GM12878 (cell line): ENCODE results near the gene CAMKK2. TPM values are rescaled to one million over a fixed set of nuclear protein-coding genes. Genes with fewer than 3 reads are reported as not detected.

ENCODE experiments used
- ATAC-seq: fragments of 200-7000 bp; cut with Tn5 transposase; 3 replicates; pipeline ENCODE4 v1.9.1; 2020; ENCODE audit warnings: mild to moderate bottlenecking, moderate library complexity
- BruUV-seq: library from RNA; stranded (reverse); fragments of 400-500 nt; replicated peaks from 2 replicates; lab custom pipeline; 2021; lab: Mats Ljungman, UMichigan
- CTCF ChIA-PET: fragments of 300-600 bp; sonication (Branson Sonifier 250); formaldehyde crosslinking; extraction: SDS; loops from one replicate; lab custom pipeline; 2021; ENCODE audit warnings: inconsistent platforms; lab: Yijun Ruan, JAX
- POLR2A ChIA-PET: fragments of 350-600 bp; formaldehyde crosslinking; extraction: SDS; loops from one replicate; lab custom pipeline; 2021; ENCODE audit warnings: inconsistent platforms; lab: Charles Lee
- RAD21 ChIA-PET: fragments of 300-600 bp; sonication (Branson Sonifier 250); formaldehyde crosslinking; loops from one replicate; lab custom pipeline; 2023; ENCODE audit warnings: antibody characterized with exemption; ENCODE audit not compliant: unreplicated experiment; lab: Charles Lee
- SMC1A ChIA-PET: fragments of 300-600 bp; sonication (Branson Sonifier 250); formaldehyde crosslinking; loops from one replicate; lab custom pipeline; 2023; ENCODE audit not compliant: unreplicated experiment, uncharacterized antibody; lab: Charles Lee
- DNase-seq: peaks from one replicate; pipeline ENCODE4 v3.0.0-alpha.2; 2011; ENCODE audit warnings: low read depth, low spot score
- FAIRE-seq: peaks from 3 replicates; lab custom pipeline; 2011; peaks lifted over from hg19 to GRCh38; lab: Jason Lieb, UNC
- H2AFZ ChIP-seq: 2 replicates; pipeline ENCODE4 v1.6.0; 2011; ENCODE audit warnings: low read depth, low read length, control low read depth; ENCODE audit not compliant: control insufficient read depth
- H3K27ac ChIP-seq: 2 replicates; pipeline ENCODE4 v1.5.1; 2011; ENCODE audit warnings: control low read depth; ENCODE audit not compliant: control insufficient read depth, insufficient read depth
- H3K27me3 ChIP-seq, 2 experiments: replicated peaks in 1 of 2; 2 replicates each; pipeline versions ENCODE4 v1.6.0 to v1.6.1; 2011; ENCODE audit warnings: low read length in 1 of 2; ENCODE audit not compliant: control insufficient read depth in 2 of 2, insufficient read depth in 2 of 2
- H3K36me3 ChIP-seq, 2 experiments: 2 replicates each; pipeline ENCODE4 v1.5.1; 2011; ENCODE audit warnings: low read length in 1 of 2; ENCODE audit not compliant: control insufficient read depth in 2 of 2, insufficient read depth in 2 of 2
- H3K4me1 ChIP-seq: 2 replicates; pipeline ENCODE4 v1.6.1; 2011; ENCODE audit warnings: mild to moderate bottlenecking, low read length, moderate library complexity, mixed read lengths; ENCODE audit not compliant: control insufficient read depth, insufficient read depth
- H3K4me2 ChIP-seq: 2 replicates; pipeline ENCODE4 v1.6.0; 2011; ENCODE audit warnings: control low read depth; ENCODE audit not compliant: control insufficient read depth, insufficient read depth
- H3K4me3 ChIP-seq: fragments of 200-600 bp; sonication (generic); 2 replicates; pipeline ENCODE4 v1.5.1; 2016
- H3K79me2 ChIP-seq: 2 replicates; pipeline ENCODE4 v1.6.0; 2011; ENCODE audit warnings: low read length; ENCODE audit not compliant: control insufficient read depth, insufficient read depth
- H3K9ac ChIP-seq: 2 replicates; pipeline ENCODE4 v1.8.0; 2011; ENCODE audit warnings: low read length, control low read depth, mixed read lengths; ENCODE audit not compliant: control insufficient read depth, insufficient read depth
- H3K9me3 ChIP-seq: replicated peaks from 3 replicates; pipeline ENCODE4 v1.5.1; 2011; ENCODE audit warnings: mild to moderate bottlenecking, low read length; ENCODE audit not compliant: control insufficient read depth, insufficient read depth
- H4K20me1 ChIP-seq: 2 replicates; pipeline ENCODE4 v1.6.0; 2011; ENCODE audit not compliant: control insufficient read depth, insufficient read depth
- SMARCA5 ChIP-seq: fragments of 450-650 bp; IDR thresholded peaks from 2 replicates; pipeline ENCODE4 v1.6.1; 2017; ENCODE audit warnings: mild to moderate bottlenecking
- SREBF1 ChIP-seq: IDR thresholded peaks from 2 replicates; pipeline ENCODE4 v1.6.1; 2012; ENCODE audit warnings: mild to moderate bottlenecking, low read length
- ZBTB40 ChIP-seq: fragments of 450-650 bp; IDR thresholded peaks from 2 replicates; pipeline ENCODE4 v1.6.1; 2016; ENCODE audit warnings: mild to moderate bottlenecking, moderate library complexity, borderline replicate concordance
- WGBS: methylation state at CpG from one replicate; pipeline ENCODE4 v1.1.6; 2016; ENCODE audit warnings: low lambda C conversion rate; ENCODE audit not compliant: insufficient replicate concordance, insufficient coverage; ENCODE audit errors: missing lambda C conversion rate; 5-methylcytosine and 5-hydroxymethylcytosine counted together
- in situ Hi-C: fragments of 300-500 bp; cut with MboI; formaldehyde crosslinking; loops from 9 replicates; pipeline ENCODE4 v1.14.3; 2018; ENCODE audit warnings: mixed read lengths
- intact Hi-C: fragments of 100-400 bp; cut with micrococcal nuclease; formaldehyde crosslinking; loops from one replicate; pipeline ENCODE4 v1.14.2; 2022; ENCODE audit not compliant: unreplicated experiment
- polyA plus RNA-seq, 11 experiments: library from polyadenylated mRNA; depleted of rRNA in 4 of 11; unstranded in 6 of 11; stranded (reverse) in 5 of 11; fragments of >200 nt; fragmentation: Nextera tagmentation in 4 of 11; fragmentation: Illumina TruSeq in 1 of 11; extraction: Ambion mirVana in 4 of 11; extraction: Trizol in 1 of 11; gene quantifications; 1 replicate in 1 of 11; 2 replicates in 10 of 11; pipeline versions ENCODE4 v1.2.1 to v1.2.3, GENCODE V29; 2011 to 2016; ENCODE audit warnings: inconsistent platforms in 2 of 11, missing spikeins in 2 of 11, low read depth in 1 of 11
- total RNA-seq, 4 experiments: library from RNA; depleted of rRNA in 3 of 4; stranded (reverse); fragments of >200 nt in 3 of 4; fragmentation: Illumina TruSeq in 1 of 4; extraction: Trizol in 1 of 4; gene quantifications; 2 replicates each; pipeline versions ENCODE4 v1.2.1 to v1.2.3, GENCODE V29; 2013 to 2021
- TF ChIP-seq, protein P1 (sequence below): fragments of 450-650 bp; IDR thresholded peaks from 2 replicates; pipeline ENCODE4 v1.6.1; 2017; ENCODE audit warnings: antibody characterized with exemption, mild to moderate bottlenecking, moderate library complexity
- TF ChIP-seq, protein P2 (sequence below): IDR thresholded peaks from 2 replicates; pipeline ENCODE4 v1.6.1; 2012; ENCODE audit warnings: improper control_type of control experiment, low read depth, low read length; ENCODE audit not compliant: insufficient replicate concordance
- TF ChIP-seq, protein P3 (sequence below): fragments of 450-650 bp; IDR thresholded peaks from 2 replicates; pipeline ENCODE4 v1.6.1; 2017; ENCODE audit warnings: low read depth, mild to moderate bottlenecking, moderate library complexity

Gene CAMKK2
- total and polyA plus RNA-seq, 10 of the 15 experiments (the other 5 are each of a cell fraction or from before 2014, with no cell fraction given): 5.2 to 40.6 (median 26.6) TPM

DNA sequence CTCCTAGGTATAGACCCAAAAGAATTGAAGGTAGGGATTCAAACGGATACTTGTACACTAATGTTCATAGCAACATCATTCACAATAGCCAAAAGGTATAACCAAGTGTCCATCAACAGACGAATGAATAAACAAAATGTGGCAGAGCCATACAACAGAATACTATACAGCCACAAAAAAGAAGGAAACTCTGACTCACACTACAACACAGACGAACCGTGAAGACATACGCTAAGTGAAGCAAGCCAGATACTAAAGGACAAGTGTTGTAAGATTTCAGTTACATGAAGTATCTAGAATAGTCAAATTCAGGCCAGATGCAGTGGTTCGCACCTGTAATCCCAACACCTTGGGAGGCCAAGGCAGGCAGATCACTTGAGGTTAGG, 19.1 kb downstream of the CAMKK2 start:
- H3K9me3 ChIP-seq: no peaks in the 10 kb centered on the region
- in situ Hi-C loops: no loop called here
- peaks cover 4% of the 10 kb centered on the region for H3K79me2 ChIP-seq
- no peaks in the 10 kb centered on the region for H4K20me1 ChIP-seq
- peaks cover 4% of the 10 kb centered on the region for H3K4me1 ChIP-seq
- H3K9ac ChIP-seq: no peak overlapping the region
- H3K27ac ChIP-seq: peak overlapping the region; percentile 22
- 43% methylated on average over 6 of the region's 6 CpGs for WGBS
- peak overlapping the region; percentile 60; the same call in 1 of the 2 replicates for H3K4me2 ChIP-seq
- ATAC-seq (peak; percentile 31), FAIRE-seq (peak; percentile 81), DNase-seq (no peak)
- ChIA-PET CTCF (interaction anchor here (0.6 to 1.3 kb wide), 6 partner anchors 10 to 148 kb away, joined by 3 to 4 read pairs (median 4); no protein-coding TSS in a partner anchor), RAD21 (interaction anchor here (1.0 to 2.1 kb wide), 3 partner anchors 11 to 19 kb away, joined by 5 to 10 read pairs (median 7); partner anchors contain the start of gene CAMKK2), SMC1A (interaction anchor here (1.0 to 1.6 kb wide), 4 partner anchors 12 to 20 kb away, joined by 3 to 8 read pairs (median 3); no protein-coding TSS in a partner anchor), POLR2A (interaction anchor here (1.0 kb wide), 2 partner anchors 18 to 20 kb away, joined by 3 read pairs; no protein-coding TSS in a partner anchor)
- intact Hi-C loops: loop anchor here (1.0 kb wide), 1 partner anchor 67 kb away; the partner anchor contains the start of gene P2RX4
- BruUV-seq: no TSS peak
- H3K27me3 ChIP-seq: no peaks in the 10 kb centered on the region
- H2AFZ ChIP-seq: no peak overlapping the region; the same call in none of the 2 replicates
- no peak overlapping the region for H3K4me3 ChIP-seq
- H3K36me3 ChIP-seq: peaks cover 0 to 13% of the 10 kb centered on the region in 2 experiments
- TF ChIP-seq, protein P1, sequence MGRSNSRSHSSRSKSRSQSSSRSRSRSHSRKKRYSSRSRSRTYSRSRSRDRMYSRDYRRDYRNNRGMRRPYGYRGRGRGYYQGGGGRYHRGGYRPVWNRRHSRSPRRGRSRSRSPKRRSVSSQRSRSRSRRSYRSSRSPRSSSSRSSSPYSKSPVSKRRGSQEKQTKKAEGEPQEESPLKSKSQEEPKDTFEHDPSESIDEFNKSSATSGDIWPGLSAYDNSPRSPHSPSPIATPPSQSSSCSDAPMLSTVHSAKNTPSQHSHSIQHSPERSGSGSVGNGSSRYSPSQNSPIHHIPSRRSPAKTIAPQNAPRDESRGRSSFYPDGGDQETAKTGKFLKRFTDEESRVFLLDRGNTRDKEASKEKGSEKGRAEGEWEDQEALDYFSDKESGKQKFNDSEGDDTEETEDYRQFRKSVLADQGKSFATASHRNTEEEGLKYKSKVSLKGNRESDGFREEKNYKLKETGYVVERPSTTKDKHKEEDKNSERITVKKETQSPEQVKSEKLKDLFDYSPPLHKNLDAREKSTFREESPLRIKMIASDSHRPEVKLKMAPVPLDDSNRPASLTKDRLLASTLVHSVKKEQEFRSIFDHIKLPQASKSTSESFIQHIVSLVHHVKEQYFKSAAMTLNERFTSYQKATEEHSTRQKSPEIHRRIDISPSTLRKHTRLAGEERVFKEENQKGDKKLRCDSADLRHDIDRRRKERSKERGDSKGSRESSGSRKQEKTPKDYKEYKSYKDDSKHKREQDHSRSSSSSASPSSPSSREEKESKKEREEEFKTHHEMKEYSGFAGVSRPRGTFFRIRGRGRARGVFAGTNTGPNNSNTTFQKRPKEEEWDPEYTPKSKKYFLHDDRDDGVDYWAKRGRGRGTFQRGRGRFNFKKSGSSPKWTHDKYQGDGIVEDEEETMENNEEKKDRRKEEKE: no peak
- TF ChIP-seq, protein P2, sequence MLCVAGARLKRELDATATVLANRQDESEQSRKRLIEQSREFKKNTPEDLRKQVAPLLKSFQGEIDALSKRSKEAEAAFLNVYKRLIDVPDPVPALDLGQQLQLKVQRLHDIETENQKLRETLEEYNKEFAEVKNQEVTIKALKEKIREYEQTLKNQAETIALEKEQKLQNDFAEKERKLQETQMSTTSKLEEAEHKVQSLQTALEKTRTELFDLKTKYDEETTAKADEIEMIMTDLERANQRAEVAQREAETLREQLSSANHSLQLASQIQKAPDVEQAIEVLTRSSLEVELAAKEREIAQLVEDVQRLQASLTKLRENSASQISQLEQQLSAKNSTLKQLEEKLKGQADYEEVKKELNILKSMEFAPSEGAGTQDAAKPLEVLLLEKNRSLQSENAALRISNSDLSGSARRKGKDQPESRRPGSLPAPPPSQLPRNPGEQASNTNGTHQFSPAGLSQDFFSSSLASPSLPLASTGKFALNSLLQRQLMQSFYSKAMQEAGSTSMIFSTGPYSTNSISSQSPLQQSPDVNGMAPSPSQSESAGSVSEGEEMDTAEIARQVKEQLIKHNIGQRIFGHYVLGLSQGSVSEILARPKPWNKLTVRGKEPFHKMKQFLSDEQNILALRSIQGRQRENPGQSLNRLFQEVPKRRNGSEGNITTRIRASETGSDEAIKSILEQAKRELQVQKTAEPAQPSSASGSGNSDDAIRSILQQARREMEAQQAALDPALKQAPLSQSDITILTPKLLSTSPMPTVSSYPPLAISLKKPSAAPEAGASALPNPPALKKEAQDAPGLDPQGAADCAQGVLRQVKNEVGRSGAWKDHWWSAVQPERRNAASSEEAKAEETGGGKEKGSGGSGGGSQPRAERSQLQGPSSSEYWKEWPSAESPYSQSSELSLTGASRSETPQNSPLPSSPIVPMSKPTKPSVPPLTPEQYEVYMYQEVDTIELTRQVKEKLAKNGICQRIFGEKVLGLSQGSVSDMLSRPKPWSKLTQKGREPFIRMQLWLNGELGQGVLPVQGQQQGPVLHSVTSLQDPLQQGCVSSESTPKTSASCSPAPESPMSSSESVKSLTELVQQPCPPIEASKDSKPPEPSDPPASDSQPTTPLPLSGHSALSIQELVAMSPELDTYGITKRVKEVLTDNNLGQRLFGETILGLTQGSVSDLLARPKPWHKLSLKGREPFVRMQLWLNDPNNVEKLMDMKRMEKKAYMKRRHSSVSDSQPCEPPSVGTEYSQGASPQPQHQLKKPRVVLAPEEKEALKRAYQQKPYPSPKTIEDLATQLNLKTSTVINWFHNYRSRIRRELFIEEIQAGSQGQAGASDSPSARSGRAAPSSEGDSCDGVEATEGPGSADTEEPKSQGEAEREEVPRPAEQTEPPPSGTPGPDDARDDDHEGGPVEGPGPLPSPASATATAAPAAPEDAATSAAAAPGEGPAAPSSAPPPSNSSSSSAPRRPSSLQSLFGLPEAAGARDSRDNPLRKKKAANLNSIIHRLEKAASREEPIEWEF: peak; percentile 5
- TF ChIP-seq, protein P3, sequence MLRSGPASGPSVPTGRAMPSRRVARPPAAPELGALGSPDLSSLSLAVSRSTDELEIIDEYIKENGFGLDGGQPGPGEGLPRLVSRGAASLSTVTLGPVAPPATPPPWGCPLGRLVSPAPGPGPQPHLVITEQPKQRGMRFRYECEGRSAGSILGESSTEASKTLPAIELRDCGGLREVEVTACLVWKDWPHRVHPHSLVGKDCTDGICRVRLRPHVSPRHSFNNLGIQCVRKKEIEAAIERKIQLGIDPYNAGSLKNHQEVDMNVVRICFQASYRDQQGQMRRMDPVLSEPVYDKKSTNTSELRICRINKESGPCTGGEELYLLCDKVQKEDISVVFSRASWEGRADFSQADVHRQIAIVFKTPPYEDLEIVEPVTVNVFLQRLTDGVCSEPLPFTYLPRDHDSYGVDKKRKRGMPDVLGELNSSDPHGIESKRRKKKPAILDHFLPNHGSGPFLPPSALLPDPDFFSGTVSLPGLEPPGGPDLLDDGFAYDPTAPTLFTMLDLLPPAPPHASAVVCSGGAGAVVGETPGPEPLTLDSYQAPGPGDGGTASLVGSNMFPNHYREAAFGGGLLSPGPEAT: peak; percentile 7; the same call in 1 of the 2 replicates
- TF ChIP-seq SMARCA5 (peak; percentile 69; the same call in 1 of the 2 replicates), ZBTB40 (peak; percentile 17; the same call in 1 of the 2 replicates), SREBF1 (no peak)
